Esophagus squamous epithelium (tissue), 5 donors: ENCODE results near the gene TRIM54. TPM values are rescaled to one million over a fixed set of nuclear protein-coding genes. Genes with fewer than 3 reads are reported as not detected.

Experiments
- DNase-seq: peaks from one replicate; lab custom pipeline; 2025; lab: John Stamatoyannopoulos, UW
- H3K27ac ChIP-seq, 4 donors: fragments of 200-600 bp; sonication (generic); one replicate each; pipeline ENCODE4 v1.5.1; 2016 to 2019; ENCODE audit warnings: mild to moderate bottlenecking in 1 of 4
- H3K27me3 ChIP-seq, 4 donors: fragments of 200-600 bp; sonication (generic); 1 replicate in 3 of 4; 2 replicates in 1 of 4; pipeline versions ENCODE4 v1.5.1 to v1.6.0; 2017 to 2021; ENCODE audit warnings: antibody characterized with exemption in 1 of 4
- H3K36me3 ChIP-seq, 3 donors: fragments of 200-600 bp; sonication (generic); one replicate each; pipeline ENCODE4 v1.5.1; 2016 to 2019
- H3K4me1 ChIP-seq, 3 donors: fragments of 200-600 bp; sonication (generic); one replicate each; pipeline ENCODE4 v1.5.1; 2017 to 2019
- H3K4me3 ChIP-seq, 4 donors: fragments of 200-600 bp; sonication (generic); 1 replicate in 3 of 4; 2 replicates in 1 of 4; pipeline ENCODE4 v1.5.1; 2016 to 2019; ENCODE audit warnings: mild to moderate bottlenecking in 2 of 4, moderate library complexity in 1 of 4
- H3K9me3 ChIP-seq, 3 donors: fragments of 200-600 bp; sonication (generic); one replicate each; pipeline ENCODE4 v1.5.1; 2016 to 2019
- POLR2A ChIP-seq, 4 donors: fragments of 450-650 bp; IDR thresholded peaks; one replicate each; pipeline ENCODE4 v1.6.1; 2017; ENCODE audit warnings: antibody characterized with exemption in 4 of 4, mild to moderate bottlenecking in 4 of 4, moderate library complexity in 3 of 4
- WGBS, 2 donors: methylation state at CpG; one replicate each; pipeline ENCODE4 v1.1.5; 2018; 5-methylcytosine and 5-hydroxymethylcytosine counted together
- intact Hi-C: fragments of 100-400 bp; cut with DNase I; formaldehyde crosslinking; loops from one replicate; pipeline ENCODE4 v1.15.0; 2022
- total RNA-seq, 4 donors: library from RNA; depleted of rRNA; stranded (reverse); fragments of >200 nt; gene quantifications; one replicate each; pipeline ENCODE4 v1.1.0, GENCODE V29; 2016
- TF ChIP-seq, protein P1 (sequence below), 6 experiments: fragments of 450-650 bp in 4 of 6; fragments of 200-600 bp in 2 of 6; sonication (generic) in 2 of 6; IDR thresholded peaks; one replicate each; pipeline ENCODE4 v1.5.1; 2016 to 2019; ENCODE audit warnings: antibody characterized with exemption in 6 of 6, mild to moderate bottlenecking in 4 of 6, moderate library complexity in 4 of 6
- donor health status: DM: yes; HTN: yes; CAD: no.

TRIM54 gene
- total RNA-seq, 4 donors from 2014 or later: not detected

DNA sequence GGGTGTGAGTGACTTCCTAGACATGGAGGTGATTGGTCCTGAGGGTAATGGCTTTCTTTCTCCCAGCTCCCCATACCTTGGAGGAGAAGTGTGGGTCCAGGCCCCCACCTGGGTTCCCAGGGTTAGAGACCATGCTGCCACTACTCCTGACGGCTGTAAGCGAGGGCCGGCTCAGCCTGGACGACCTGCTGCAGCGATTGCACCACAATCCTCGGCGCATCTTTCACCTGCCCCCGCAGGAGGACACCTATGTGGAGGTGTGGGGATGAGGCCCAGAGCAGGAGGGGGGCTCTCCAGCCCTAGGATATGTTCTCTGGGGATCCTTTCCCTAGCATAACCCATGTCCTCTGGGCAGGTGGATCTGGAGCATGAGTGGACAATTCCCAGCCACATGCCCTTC is 43.3 kb upstream of the TRIM54 start:
- H3K9me3 ChIP-seq: no peaks in the 10 kb centered on the region
- H3K4me1 ChIP-seq: no peaks in the 10 kb centered on the region
- no peak overlapping the region for H3K4me3 ChIP-seq
- H3K36me3 ChIP-seq: peaks cover 70 to 100% (median 84%) of the 10 kb centered on the region in 3 donors
- DNase-seq: no peak
- intact Hi-C loops: no loop called here
- 89% methylated on average over 5 of the region's 8 CpGs; no CpG with 5 or more reads in 1 of the 2 donors for WGBS, 2 donors
- no peaks in the 10 kb centered on the region for H3K27me3 ChIP-seq
- TF ChIP-seq, protein P1, sequence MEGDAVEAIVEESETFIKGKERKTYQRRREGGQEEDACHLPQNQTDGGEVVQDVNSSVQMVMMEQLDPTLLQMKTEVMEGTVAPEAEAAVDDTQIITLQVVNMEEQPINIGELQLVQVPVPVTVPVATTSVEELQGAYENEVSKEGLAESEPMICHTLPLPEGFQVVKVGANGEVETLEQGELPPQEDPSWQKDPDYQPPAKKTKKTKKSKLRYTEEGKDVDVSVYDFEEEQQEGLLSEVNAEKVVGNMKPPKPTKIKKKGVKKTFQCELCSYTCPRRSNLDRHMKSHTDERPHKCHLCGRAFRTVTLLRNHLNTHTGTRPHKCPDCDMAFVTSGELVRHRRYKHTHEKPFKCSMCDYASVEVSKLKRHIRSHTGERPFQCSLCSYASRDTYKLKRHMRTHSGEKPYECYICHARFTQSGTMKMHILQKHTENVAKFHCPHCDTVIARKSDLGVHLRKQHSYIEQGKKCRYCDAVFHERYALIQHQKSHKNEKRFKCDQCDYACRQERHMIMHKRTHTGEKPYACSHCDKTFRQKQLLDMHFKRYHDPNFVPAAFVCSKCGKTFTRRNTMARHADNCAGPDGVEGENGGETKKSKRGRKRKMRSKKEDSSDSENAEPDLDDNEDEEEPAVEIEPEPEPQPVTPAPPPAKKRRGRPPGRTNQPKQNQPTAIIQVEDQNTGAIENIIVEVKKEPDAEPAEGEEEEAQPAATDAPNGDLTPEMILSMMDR (IDR thresholded peaks at IDR 0.05): no peak
- no peak for TF ChIP-seq POLR2A (IDR thresholded peaks at IDR 0.05)
- H3K27ac ChIP-seq: no peak overlapping the region

DNA sequence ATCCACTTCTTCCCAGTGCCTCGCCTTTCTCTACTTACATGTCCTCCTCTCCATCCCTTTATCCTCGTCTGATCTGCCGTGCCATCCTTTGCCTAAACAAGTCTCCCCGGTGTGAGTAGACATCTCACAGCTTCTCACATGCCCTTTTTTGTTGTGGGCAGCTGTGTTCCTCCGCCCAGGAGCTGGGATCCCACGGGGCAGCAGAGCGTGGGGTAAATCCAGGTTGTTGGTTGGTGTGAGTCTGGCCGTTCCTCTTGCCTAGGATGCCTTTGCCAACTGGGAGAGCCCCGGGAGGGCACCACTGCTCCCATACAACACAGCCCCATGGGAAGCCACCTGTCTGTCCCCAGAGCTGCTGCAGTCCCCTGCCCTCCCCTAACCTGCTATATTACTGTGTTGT is 41.8 kb upstream of the TRIM54 start:
- Histone ChIP-seq H3K4me3 (no peak overlapping the region), H3K9me3 (no peaks in the 10 kb centered on the region), H3K36me3 (peaks cover 56 to 98% (median 76%) of the 10 kb centered on the region in 3 donors), H3K27me3 (no peaks in the 10 kb centered on the region), H3K27ac (no peak overlapping the region), H3K4me1 (no peaks in the 10 kb centered on the region)
- intact Hi-C loops: no loop called here
- no peak for DNase-seq
- no peak for TF ChIP-seq POLR2A (IDR thresholded peaks at IDR 0.05)
- TF ChIP-seq, protein P1 (IDR thresholded peaks at IDR 0.05): no peak
- whole genome bisulfite sequencing, 2 donors: 47 to 82% methylated on average over 4 to 8 of the region's 9 CpGs

DNA sequence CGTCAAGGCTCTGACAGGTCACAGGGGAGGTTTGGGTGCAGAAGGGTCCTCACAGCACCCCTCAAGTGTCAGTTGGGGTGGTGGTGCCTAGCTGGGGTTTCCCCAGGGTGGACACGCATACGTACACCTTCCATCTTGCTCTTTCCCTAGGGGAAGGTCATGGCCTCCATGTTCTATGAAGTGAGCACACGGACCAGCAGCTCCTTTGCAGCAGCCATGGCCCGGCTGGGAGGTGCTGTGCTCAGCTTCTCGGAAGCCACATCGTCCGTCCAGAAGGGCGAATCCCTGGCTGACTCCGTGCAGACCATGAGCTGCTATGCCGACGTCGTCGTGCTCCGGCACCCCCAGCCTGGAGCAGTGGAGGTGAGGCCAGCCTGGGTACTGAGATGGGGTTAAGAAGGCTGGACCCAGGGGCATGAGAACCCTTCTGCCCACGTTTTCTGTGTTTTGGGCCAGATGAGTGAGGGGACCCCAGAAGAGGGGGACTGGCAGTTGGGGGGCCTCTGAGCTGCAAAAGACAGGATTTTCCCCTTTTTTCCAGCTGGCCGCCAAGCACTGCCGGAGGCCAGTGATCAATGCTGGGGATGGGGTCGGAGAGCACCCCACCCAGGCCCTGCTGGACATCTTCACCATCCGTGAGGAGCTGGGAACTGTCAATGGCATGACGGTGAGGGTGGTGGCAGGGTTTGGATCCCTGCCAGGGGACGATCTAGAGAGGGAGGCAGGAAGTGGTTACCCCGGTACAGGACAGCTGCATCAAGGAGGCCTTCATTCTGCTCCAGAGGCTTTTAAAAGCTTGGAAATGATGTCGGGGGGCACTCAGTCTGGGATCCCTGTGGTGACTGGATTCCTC is 40.2 kb upstream of the TRIM54 start:
- H3K9me3 ChIP-seq: no peaks in the 10 kb centered on the region
- no peaks in the 10 kb centered on the region for H3K4me1 ChIP-seq
- peaks cover 48 to 82% (median 71%) of the 10 kb centered on the region in 3 donors for H3K36me3 ChIP-seq
- 92 to 96% methylated on average over 9 to 17 of the region's 24 CpGs for WGBS, 2 donors
- TF ChIP-seq, protein P1 (IDR thresholded peaks at IDR 0.05): no peak
- TF ChIP-seq POLR2A (IDR thresholded peaks at IDR 0.05): no peak
- no peak overlapping the region for H3K4me3 ChIP-seq
- intact Hi-C loops: no loop called here
- no peaks in the 10 kb centered on the region for H3K27me3 ChIP-seq
- H3K27ac ChIP-seq: no peak overlapping the region
- no peak for DNase-seq

DNA sequence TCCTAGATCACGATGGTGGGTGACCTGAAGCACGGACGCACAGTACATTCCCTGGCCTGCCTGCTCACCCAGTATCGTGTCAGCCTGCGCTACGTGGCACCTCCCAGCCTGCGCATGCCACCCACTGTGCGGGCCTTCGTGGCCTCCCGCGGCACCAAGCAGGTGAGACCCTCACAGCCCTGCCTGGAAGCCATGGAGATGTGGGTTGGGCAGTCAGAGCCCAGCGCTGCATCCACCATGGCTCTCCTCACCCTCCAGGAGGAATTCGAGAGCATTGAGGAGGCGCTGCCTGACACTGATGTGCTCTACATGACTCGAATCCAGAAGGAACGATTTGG is 39.6 kb upstream of the TRIM54 start:
- no peak for DNase-seq
- no peak for TF ChIP-seq POLR2A (IDR thresholded peaks at IDR 0.05)
- TF ChIP-seq, protein P1 (IDR thresholded peaks at IDR 0.05): no peak
- Histone ChIP-seq H3K4me3 (no peak overlapping the region), H3K27me3 (no peaks in the 10 kb centered on the region), H3K4me1 (no peaks in the 10 kb centered on the region), H3K9me3 (no peaks in the 10 kb centered on the region), H3K36me3 (peaks cover 43 to 76% (median 65%) of the 10 kb centered on the region in 3 donors), H3K27ac (no peak overlapping the region)
- intact Hi-C loops: no loop called here
- WGBS, 2 donors: 89 to 96% methylated on average over 3 to 7 of the region's 16 CpGs

DNA sequence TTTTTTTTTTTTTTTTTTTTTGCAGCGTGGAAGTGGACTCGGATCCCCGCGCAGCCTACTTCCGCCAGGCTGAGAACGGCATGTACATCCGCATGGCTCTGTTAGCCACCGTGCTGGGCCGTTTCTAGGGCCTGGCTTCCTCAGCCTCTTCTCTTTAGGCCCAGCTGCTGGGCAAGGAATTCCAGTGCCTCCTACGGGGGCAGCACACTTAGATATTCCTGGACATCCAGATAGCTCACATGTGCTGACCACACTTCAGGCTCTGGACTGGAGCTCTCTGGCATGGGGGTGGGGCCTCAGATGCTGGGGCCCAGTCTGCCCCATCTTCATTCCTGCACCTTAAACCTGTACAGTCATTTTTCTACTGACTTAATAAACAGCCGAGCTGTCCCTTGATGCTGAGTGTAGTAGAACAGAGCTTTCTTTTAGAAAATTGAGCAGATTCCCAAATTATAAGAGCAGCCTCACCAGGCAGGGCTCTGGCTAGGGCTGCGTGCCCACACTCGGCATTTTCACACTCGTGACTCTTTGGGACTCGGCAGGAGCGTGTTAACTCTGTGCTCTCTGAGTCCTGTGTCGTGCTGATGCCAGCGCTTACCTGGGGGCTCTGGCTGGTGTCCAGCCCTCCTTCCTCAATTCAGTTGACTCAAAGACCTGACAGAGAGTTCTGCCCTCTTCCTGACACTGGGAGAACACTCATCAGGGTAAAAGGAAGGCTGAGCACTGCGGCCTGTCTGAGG is 38.7 kb upstream of the TRIM54 start:
- no peak for TF ChIP-seq POLR2A (IDR thresholded peaks at IDR 0.05)
- TF ChIP-seq, protein P1 (IDR thresholded peaks at IDR 0.05): no peak

More for the DNA sequence above, 38.7 kb upstream of the TRIM54 start:
- Histone ChIP-seq H3K9me3 (no peaks in the 10 kb centered on the region), H3K4me1 (no peaks in the 10 kb centered on the region), H3K27ac (no peak overlapping the region), H3K36me3 (peaks cover 34 to 67% (median 55%) of the 10 kb centered on the region in 3 donors), H3K4me3 (no peak overlapping the region), H3K27me3 (peaks cover 0 to 5% (median 0%) of the 10 kb centered on the region in 4 donors)
- DNase-seq: no peak
- 90 to 92% methylated on average over 17 to 19 of the region's 19 CpGs for WGBS, 2 donors
- intact Hi-C loops: no loop called here
